Measurements from ENCODE around the gene CPED1.
"Not testable (repeated sequence)": the region's sequence is repeated elsewhere in the genome, so short reads cannot be mapped to it uniquely, and the experiment has no call there.

The CPED1 gene

DNA sequence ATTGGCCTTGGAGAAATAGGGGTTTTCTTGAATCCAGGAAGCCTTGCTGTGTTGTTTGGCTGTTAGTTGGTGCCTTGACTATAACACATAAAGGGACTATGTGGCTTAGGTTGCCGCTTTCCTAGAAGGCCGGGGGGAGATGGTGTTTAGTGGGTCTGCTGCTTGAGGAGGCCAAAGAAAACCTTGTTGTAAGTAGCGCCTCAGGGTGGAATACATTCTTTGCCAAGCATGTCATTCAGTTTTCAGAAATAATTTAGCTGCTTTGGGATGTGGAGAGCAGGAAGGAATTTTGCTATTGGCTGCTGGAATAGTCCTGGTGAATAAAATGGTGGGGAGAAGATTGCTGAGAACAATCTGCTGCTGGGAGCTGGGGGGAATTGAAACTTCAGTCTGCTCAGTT, 207.4 kb downstream of the CPED1 start:
- no peak for DNase-seq

DNA sequence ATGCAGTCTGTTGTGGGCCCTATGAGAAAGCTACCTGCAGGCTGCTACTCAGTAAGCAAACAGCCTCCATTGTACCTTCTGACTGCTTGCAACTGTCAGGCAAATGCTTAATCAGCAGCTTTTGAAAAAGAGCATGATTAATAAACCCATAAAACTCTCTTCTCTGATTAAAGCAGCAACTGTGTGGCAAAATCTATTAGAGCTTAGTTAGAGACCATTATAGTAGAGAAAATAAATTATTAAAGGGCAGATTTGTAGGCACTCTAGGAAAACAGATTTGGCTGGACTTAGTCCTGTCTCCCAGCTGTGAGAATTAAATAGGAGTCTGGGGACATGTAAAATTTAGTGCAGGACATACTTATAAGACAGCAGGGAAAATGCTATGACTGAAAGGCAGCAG, 207.8 kb downstream of the CPED1 start:
- DNase-seq = peak in 1 of 3 experiments; percentile 27

GRCh38 chr7:121197455-121197854, 208.9 kb downstream of the CPED1 start:
- DNase-seq = no peak

DNA sequence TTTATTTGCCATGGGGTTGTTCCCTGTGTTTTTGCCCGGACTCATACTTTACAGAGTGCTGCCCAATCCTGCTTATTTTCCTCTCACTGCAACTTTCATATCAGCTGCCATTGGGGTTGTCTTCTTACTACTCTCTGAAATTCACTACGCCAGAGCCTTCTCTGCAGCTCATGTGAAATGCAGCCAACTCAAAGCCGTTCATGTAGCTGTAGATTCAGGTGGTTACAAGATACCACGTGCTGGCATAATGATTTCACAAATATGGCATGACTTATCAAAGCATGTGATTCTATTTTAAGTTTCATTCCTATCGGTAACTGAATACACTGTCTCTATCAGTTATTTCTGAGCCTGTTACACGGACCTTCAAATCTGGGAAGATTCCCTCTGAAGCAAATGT, 210.0 kb downstream of the CPED1 start:
- DNase-seq = no peak

DNA sequence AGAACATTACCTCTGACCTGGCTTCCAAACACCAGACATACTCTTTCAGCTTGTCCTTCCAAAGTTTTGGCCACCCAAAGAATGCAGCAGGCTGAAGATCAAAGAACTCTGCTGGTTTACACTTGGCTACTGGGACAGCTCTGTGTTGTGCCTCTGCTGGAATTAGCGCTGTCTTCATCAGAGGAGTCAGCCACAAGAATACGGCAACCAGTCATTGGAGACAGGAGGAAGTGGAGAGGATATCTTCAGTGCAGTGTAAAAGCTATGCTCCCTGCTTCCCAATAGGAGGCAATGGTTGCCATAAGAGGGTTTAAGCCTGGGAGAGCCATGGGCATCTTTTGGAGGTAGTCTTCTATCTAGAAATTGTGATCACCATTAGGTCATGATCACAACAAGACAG, 213.6 kb downstream of the CPED1 start:
- no peak for DNase-seq

GRCh38 chr7:121202834-121203233, 214.3 kb downstream of the CPED1 start:
- no peak for DNase-seq

GRCh38 chr7:121204537-121204936, 216.0 kb downstream of the CPED1 start:
- peak in 2 of 3 experiments; percentile 55 to 86 for DNase-seq

GRCh38 chr7:121205777-121206176, 217.3 kb downstream of the CPED1 start:
- DNase-seq = no peak

GRCh38 chr7:121211253-121211652, 222.7 kb downstream of the CPED1 start:
- no peak for DNase-seq

DNA sequence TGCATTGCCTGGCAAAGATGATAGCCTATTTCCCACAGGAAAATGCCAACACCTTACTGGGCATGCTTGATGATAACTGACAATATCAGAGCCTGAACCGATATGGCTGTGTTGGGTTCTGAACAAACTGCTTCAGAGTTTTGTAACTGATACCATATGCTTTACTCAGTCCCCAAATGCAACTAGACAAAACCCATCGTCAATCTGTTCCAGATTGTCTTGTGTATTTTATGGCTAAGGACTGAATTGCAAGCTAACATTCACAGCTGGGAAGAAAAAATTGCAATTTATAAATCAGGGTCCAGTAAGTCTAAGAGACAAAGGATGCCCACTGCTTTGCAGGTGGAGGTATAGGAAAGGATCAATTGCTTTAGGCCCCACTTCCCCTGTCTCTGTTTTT, 223.5 kb downstream of the CPED1 start:
- no peak for DNase-seq

- no peak for DNase-seq
Measured at GRCh38 chr7:121214657-121215056, 226.1 kb downstream of the CPED1 start.

GRCh38 chr7:121219026-121219425, 230.5 kb downstream of the CPED1 start:
- DNase-seq = no peak

DNA sequence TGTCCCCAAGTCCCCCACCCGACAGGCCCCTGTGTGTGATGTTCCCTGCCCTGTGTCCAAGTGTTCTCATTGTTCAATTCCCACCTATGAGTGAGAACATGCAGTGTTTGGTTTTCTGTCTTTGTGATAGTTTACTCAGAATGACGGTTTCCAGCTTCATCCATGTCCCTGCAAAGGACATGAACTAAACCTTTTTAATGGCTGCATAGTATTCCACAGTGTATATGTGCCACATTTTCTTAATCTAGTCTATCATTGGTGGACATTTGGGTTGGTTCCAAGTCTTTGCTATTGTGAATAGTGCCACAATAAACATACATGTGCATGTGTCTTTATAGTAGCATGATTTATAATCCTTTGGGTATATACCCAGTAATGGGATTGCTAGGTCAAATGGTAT, 232.6 kb downstream of the CPED1 start:
- DNase-seq = not testable (repeated sequence)

- no peak for DNase-seq
Measured at GRCh38 chr7:121228779-121229178, 240.3 kb downstream of the CPED1 start.

DNA sequence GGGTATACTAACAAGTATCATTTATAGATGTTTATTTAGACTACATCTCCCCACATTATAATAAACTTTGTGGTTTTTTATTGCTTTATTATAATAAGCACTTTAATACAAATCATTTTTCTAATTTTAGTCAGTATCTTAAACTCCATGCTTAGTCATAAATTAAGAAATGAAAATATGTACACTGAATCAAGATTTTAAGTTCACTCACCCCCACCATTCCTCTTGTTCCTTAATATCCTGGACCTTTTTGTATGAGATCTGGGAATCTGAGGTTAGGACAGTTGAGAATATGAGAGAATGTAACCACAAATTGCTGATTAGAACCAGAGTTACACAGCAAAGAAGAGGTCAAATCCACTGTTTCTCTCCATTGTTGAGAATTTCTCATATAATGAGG, 246.7 kb downstream of the CPED1 start:
- no peak for DNase-seq

GRCh38 chr7:121237601-121238000, 249.1 kb downstream of the CPED1 start:
- no peak for DNase-seq

- DNase-seq = peak in 1 of 3 experiments; percentile 41
Measured at GRCh38 chr7:121244120-121244870, 255.8 kb downstream of the CPED1 start.

DNA sequence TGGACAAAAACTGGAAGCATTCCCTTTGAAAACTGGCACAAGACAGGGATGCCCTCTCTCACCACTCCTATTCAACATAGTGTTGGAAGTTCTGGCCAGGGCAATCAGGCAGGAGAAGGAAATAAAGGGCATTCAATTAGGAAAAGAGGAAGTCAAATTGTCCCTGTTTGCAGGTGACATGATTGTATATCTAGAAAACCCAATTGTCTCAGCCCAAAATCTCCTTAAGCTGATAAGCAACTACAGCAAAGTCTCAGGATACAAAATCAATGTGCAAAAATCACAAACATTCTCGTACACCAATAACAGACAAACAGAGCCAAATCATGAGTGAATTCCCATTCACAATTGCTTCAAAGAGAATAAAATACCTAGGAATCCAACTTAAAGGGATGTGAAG, 262.9 kb downstream of the CPED1 start:
- not testable (repeated sequence) for DNase-seq

GRCh38 chr7:121252523-121253235, 264.2 kb downstream of the CPED1 start:
- not testable (repeated sequence) for DNase-seq

- DNase-seq = no peak
Measured at GRCh38 chr7:121259826-121260225, 271.3 kb downstream of the CPED1 start.

- DNase-seq = no peak
Measured at GRCh38 chr7:121261207-121261884, 272.8 kb downstream of the CPED1 start.

DNA sequence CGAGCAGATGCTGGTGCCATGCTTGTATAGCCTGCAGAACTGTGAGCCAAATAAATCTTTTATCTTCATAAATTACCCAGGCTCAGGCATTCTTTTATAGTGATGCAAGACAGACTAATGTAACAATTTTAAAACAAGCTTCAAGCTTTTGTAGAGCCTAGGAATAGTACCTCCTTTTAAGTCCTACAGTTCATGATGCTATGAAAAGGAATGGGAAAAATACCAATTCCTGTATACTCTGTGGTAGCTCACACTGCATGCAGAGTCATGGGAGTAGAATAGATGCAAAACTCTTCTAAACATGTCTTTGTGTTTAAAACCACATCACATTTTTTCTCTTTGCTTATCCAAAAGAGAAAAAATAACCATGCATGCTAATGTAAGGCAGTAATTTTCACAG, 273.7 kb downstream of the CPED1 start:
- no peak for DNase-seq

DNA sequence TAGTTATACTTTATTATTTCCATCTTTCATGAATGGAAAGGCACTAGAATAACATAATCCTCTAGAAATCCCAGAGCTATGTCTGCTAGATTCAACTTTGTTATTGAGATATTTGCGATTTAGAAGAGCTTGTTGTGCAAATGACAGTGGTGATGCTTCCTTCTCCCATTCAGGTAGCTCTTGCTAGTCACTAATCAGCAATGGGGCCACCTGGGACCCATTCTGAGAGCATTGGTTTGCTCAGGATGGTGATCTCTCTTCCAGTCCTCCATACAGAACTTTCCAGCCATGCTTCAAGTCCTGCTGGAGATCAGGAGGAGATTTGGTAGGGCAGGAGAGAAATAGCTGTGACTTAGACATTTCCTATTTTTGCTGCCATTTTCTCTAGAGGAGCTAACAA, 274.5 kb downstream of the CPED1 start:
- DNase-seq = no peak
